Measurements from ENCODE around the gene CHORDC1. TPM values are rescaled to one million over a fixed set of nuclear protein-coding genes. Genes with fewer than 3 reads are reported as not detected.
"Not testable (repeated sequence)": the region's sequence is repeated elsewhere in the genome, so short reads cannot be mapped to it uniquely, and the experiment has no call there.

The CHORDC1 gene
- total RNA-seq, 2 experiments from 2014 or later: 61.9 to 64.9 TPM

DNA sequence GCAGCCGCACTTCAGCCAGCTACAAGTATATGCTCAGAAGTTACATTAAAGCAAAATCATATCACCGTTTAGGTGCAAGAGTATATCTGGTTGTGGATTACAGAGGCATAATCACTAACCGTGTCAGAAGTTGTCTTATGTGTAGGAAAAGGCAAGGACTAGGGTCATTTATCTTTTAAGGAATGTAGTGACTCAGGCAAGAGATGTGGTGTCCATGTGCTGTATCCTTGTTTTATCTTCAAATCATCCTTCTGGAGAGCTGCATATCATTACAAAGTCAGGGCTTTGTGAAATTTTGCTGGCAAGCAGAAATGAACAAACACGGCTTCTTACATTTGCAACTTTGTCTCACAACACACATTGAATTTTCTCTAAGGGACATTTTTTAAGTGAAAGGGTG is 12.7 kb upstream of the CHORDC1 start:
- Mint-ChIP-seq H3K36me3 (ENCODE audit: low read depth) (no peaks in the 10 kb centered on the region), H3K27ac (no peak overlapping the region), H3K4me3 (no peak overlapping the region), H3K4me1 (no peaks in the 10 kb centered on the region), H3K27me3 (peaks cover 19% of the 10 kb centered on the region), H3K9me3 (no peaks in the 10 kb centered on the region)
- DNase-seq: no peak
- ChIA-PET CTCF (no interaction called here), POLR2A (no interaction called here)

DNA sequence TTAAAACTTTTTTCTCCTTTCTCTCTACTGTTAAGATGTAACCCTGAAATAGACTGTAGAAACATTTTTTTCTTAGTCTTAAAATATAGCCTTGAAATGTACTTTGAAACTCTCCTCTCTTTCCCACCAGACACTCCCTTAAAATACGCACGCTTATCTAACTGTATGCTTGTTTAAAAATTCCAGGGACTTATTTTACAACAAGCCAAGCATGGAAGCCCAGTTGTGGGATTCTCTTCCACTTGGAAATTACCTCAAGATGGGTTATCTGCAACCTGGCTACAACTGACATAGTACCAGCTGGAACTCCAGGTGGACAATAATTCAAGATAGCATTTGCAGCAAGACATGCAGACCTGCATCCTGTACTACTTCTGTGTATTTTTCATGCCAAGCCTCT is 12.1 kb upstream of the CHORDC1 start:
- ChIA-PET CTCF (interaction anchor here (0.8 kb wide), 1 partner anchor 10 kb away, joined by 3 read pairs; no protein-coding TSS in a partner anchor), POLR2A (no interaction called here)
- H3K27ac Mint-ChIP-seq: no peak overlapping the region
- H3K4me1 Mint-ChIP-seq: no peaks in the 10 kb centered on the region
- H3K4me3 Mint-ChIP-seq: no peak overlapping the region
- DNase-seq: no peak
- H3K9me3 Mint-ChIP-seq: no peaks in the 10 kb centered on the region
- peaks cover 21% of the 10 kb centered on the region for H3K27me3 Mint-ChIP-seq
- no peaks in the 10 kb centered on the region for H3K36me3 Mint-ChIP-seq (ENCODE audit: low read depth)

DNA sequence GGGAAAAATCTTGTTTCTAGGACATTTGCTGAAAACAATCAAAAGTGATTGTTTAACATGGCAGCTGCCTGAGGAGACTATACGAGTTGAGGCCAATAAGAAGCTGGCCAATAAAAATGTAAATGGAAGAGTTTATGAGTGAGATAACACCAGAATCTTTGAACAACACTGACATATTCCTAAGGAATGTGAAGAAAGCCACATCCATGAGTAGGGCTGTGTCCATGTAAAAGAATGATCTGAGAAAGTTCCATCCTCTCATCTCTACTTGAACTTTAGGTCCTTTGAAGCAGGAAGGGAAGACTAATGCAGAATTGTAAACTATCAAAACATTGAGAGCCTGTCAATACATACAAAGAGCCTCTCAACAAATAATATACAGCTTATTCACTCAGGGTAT is 6.9 kb upstream of the CHORDC1 start:
- CTCF ChIA-PET: interaction anchor here (0.6 to 0.9 kb wide), 2 partner anchors 20 to 25 kb away, joined by 3 read pairs; no protein-coding TSS in a partner anchor

DNA sequence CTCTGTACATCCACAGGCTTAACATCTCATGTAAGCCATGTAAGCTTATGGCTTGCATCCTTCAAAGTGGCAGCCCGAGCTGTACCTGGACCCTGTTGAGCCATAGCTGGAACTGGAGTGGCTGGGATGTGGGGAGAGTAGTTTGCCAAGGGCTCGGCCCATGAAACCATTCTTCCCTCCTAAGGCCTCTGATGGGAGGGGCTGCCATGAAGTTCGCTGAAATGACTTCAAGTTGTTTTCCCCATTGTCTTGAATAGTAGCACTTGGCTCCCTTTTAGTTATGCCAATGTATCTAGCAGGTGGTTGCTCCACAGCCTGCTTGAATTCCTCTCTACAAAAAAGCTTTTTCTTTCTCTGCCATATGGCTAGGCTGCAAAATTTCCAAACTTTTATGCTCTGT is 5.2 kb upstream of the CHORDC1 start:
- Mint-ChIP-seq H3K27ac (no peak overlapping the region), H3K4me3 (no peak overlapping the region), H3K9me3 (no peaks in the 10 kb centered on the region), H3K27me3 (peaks cover 20% of the 10 kb centered on the region), H3K4me1 (peaks cover 11% of the 10 kb centered on the region), H3K36me3 (ENCODE audit: low read depth) (no peaks in the 10 kb centered on the region)
- POLR2A ChIA-PET: no interaction called here
- CTCF ChIA-PET: no interaction called here
- no peak for DNase-seq

More for the DNA sequence above, 6.9 kb upstream of the CHORDC1 start:
- POLR2A ChIA-PET: no interaction called here
- no peak for DNase-seq
- H3K9me3 Mint-ChIP-seq: no peaks in the 10 kb centered on the region
- peaks cover 3% of the 10 kb centered on the region for H3K4me1 Mint-ChIP-seq
- H3K27ac Mint-ChIP-seq: no peak overlapping the region
- H3K4me3 Mint-ChIP-seq: no peak overlapping the region
- H3K36me3 Mint-ChIP-seq (ENCODE audit: low read depth): no peaks in the 10 kb centered on the region
- peaks cover 20% of the 10 kb centered on the region for H3K27me3 Mint-ChIP-seq

GRCh38 chr11:90223248-90223585 is 368 bp upstream of the CHORDC1 start:
- H3K4me3 Mint-ChIP-seq: peak overlapping the region; percentile 93
- ChIA-PET CTCF (interaction anchor here (1.3 to 1.9 kb wide), 2 partner anchors 9 to 19 kb away, joined by 4 to 5 read pairs; no protein-coding TSS in a partner anchor), POLR2A (no interaction called here)
- no peaks in the 10 kb centered on the region for H3K9me3 Mint-ChIP-seq
- no peak for DNase-seq
- H3K4me1 Mint-ChIP-seq: peaks cover 42% of the 10 kb centered on the region
- no peaks in the 10 kb centered on the region for H3K27me3 Mint-ChIP-seq
- H3K36me3 Mint-ChIP-seq (ENCODE audit: low read depth): peaks cover 19% of the 10 kb centered on the region
- peak overlapping the region; percentile 92 for H3K27ac Mint-ChIP-seq

- ChIA-PET POLR2A (no interaction called here), CTCF (interaction anchor here (1.9 kb wide), 1 partner anchor 17 kb away, joined by 5 read pairs; no protein-coding TSS in a partner anchor)
- Mint-ChIP-seq H3K27me3 (no peaks in the 10 kb centered on the region), H3K27ac (peak overlapping the region; percentile 92), H3K4me3 (peak overlapping the region; percentile 93), H3K9me3 (no peaks in the 10 kb centered on the region), H3K4me1 (peaks cover 48% of the 10 kb centered on the region), H3K36me3 (ENCODE audit: low read depth) (peaks cover 22% of the 10 kb centered on the region)
- no peak for DNase-seq
These were observed 918 bp downstream of the CHORDC1 start for GRCh38 chr11:90221803-90222458.

DNA sequence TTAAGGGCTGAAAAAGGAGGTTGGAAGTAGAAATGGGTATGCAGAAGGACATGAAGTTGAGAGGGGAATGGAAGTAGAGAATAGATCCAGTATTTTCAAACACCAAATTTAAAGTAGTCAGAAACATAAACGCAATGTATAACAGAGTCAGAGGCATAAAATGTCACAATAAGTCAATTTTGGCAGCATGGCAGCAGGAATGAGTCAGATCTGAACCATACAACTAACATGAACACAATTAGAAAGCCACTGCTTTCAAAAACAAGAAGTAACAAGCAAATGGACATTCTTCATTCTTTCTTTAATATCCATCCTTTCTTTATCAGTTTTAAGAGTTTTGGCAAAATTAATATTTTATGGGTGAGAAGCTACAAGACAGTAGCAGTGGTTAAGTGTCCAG is 2.5 kb downstream of the CHORDC1 start:
- CTCF ChIA-PET: no interaction called here
- Mint-ChIP-seq H3K4me1 (peaks cover 51% of the 10 kb centered on the region), H3K27me3 (no peaks in the 10 kb centered on the region), H3K36me3 (ENCODE audit: low read depth) (peaks cover 27% of the 10 kb centered on the region), H3K9me3 (no peaks in the 10 kb centered on the region), H3K4me3 (peak overlapping the region; percentile 93), H3K27ac (peak overlapping the region; percentile 32)
- POLR2A ChIA-PET: no interaction called here
- no peak for DNase-seq

DNA sequence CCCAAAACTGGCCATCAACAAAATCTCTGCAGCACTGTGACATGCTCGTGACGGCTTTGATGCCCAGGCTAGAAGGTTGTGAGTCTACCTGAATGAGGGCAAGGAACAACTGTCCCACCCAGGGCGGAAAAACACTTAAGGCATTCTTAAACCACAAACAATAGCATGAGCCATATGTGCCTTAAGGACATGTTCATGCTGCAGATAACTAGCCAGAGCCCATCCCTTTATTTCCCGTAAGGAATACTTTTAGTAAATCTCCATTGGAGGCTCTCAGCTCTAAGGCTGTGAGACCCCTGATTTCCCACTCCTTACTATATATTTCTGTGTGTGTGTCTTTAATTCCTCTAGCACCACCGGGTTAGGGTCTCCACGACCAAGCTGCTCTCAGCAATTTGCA is 3.4 kb downstream of the CHORDC1 start:
- Mint-ChIP-seq H3K9me3 (no peaks in the 10 kb centered on the region), H3K27me3 (no peaks in the 10 kb centered on the region), H3K27ac (peak overlapping the region; percentile 47), H3K4me3 (no peak overlapping the region), H3K36me3 (ENCODE audit: low read depth) (peaks cover 30% of the 10 kb centered on the region), H3K4me1 (peaks cover 51% of the 10 kb centered on the region)
- POLR2A ChIA-PET: no interaction called here
- CTCF ChIA-PET: interaction anchor here (0.9 kb wide), 1 partner anchor 15 kb away, joined by 3 read pairs; no protein-coding TSS in a partner anchor
- DNase-seq: no peak

DNA sequence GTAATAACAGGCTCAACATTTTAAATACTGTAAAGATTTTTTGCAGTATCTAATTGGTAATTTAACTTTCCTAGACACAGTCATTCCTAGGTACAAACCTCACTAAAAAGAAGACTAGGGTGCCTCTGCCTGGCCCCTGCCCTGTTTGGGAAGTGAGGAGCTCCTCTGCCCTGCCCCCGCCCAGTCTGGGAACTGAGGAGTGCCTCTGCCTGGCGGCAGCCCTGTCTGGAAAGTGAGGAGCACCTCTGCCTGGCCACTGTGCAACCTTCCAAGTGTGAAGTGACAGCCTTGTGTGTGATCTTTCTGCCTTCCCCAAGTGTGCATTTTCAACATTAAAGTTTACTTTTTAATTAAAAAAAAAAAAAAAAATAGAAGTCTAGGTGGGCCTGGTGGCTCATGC is 4.2 kb downstream of the CHORDC1 start:
- ChIA-PET CTCF (no interaction called here), POLR2A (no interaction called here)
- Mint-ChIP-seq H3K27me3 (no peaks in the 10 kb centered on the region), H3K9me3 (no peaks in the 10 kb centered on the region), H3K27ac (no peak overlapping the region), H3K4me1 (peaks cover 46% of the 10 kb centered on the region), H3K36me3 (ENCODE audit: low read depth) (peaks cover 34% of the 10 kb centered on the region), H3K4me3 (no peak overlapping the region)
- no peak for DNase-seq

DNA sequence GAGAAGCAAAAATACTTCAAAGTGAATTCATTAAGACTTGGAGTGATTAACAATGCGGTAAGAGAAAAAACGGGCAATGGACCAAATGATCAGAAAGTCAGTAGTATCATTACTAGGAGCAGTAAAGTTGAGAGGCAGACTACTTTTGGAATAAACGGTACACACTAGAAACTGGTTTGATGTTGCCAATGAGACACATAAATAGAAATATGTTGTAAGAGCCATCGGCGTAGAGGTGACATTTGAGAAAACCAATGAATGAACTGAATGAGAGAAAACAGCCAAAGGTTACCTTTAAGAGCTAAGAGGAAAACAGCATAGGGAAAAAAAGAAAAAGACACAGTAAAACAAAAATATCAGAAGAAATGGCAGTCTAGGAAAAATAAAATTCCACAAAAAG is 6.2 kb downstream of the CHORDC1 start:
- Mint-ChIP-seq H3K36me3 (ENCODE audit: low read depth) (peaks cover 47% of the 10 kb centered on the region), H3K27me3 (no peaks in the 10 kb centered on the region), H3K4me3 (no peak overlapping the region), H3K4me1 (peaks cover 43% of the 10 kb centered on the region), H3K9me3 (no peaks in the 10 kb centered on the region), H3K27ac (no peak overlapping the region)
- ChIA-PET CTCF (no interaction called here), POLR2A (no interaction called here)
- no peak for DNase-seq

- H3K4me1 Mint-ChIP-seq: peaks cover 15% of the 10 kb centered on the region
- ChIA-PET POLR2A (no interaction called here), CTCF (no interaction called here)
- no peaks in the 10 kb centered on the region for H3K9me3 Mint-ChIP-seq
- H3K36me3 Mint-ChIP-seq (ENCODE audit: low read depth): peaks cover 47% of the 10 kb centered on the region
- no peak overlapping the region for H3K4me3 Mint-ChIP-seq
- no peaks in the 10 kb centered on the region for H3K27me3 Mint-ChIP-seq
- no peak for DNase-seq
- no peak overlapping the region for H3K27ac Mint-ChIP-seq
These were observed 9.5 kb downstream of the CHORDC1 start for GRCh38 chr11:90213322-90213721.

DNA sequence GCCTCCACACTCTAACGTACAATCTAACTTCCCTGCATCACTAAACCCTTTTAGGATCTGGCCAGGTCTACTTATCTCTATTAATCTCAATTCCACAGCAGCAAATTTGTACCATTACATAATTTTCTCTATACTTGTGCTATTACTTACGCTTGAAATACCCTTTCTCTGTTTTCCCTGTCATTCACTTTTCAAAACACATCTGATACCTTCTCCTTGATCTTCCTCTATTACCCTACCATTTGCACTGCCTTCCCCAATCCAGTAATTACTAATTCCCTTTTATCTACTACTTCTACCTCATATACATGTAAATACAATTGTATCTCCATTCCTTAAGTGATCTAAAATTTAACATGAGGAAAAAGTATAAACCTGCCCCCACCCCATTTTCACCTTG is 14.0 kb downstream of the CHORDC1 start:
- Mint-ChIP-seq H3K9me3 (no peaks in the 10 kb centered on the region), H3K36me3 (ENCODE audit: low read depth) (peaks cover 53% of the 10 kb centered on the region), H3K27ac (no peak overlapping the region), H3K27me3 (no peaks in the 10 kb centered on the region), H3K4me1 (peaks cover 6% of the 10 kb centered on the region), H3K4me3 (no peak overlapping the region)
- no peak for DNase-seq
- CTCF ChIA-PET: no interaction called here
- POLR2A ChIA-PET: no interaction called here

- H3K36me3 Mint-ChIP-seq (ENCODE audit: low read depth): peaks cover 51% of the 10 kb centered on the region
- H3K27me3 Mint-ChIP-seq, H3K9me3 Mint-ChIP-seq, DNase-seq, H3K4me3 Mint-ChIP-seq, CTCF ChIA-PET, H3K27ac Mint-ChIP-seq, POLR2A ChIA-PET, H3K4me1 Mint-ChIP-seq: not testable (repeated sequence)
These were observed 14.9 kb downstream of the CHORDC1 start for GRCh38 chr11:90207992-90208391.

Measured in activated CD4-positive, alpha-beta T cell treated with anti-CD3 and anti-CD28 coated beads, Interleukin-2, amount 10 ng/mL, durations not matched to agents 7 days and 5 days (primary cell).